ENCODE data around the gene ZFAND5.

DNA sequence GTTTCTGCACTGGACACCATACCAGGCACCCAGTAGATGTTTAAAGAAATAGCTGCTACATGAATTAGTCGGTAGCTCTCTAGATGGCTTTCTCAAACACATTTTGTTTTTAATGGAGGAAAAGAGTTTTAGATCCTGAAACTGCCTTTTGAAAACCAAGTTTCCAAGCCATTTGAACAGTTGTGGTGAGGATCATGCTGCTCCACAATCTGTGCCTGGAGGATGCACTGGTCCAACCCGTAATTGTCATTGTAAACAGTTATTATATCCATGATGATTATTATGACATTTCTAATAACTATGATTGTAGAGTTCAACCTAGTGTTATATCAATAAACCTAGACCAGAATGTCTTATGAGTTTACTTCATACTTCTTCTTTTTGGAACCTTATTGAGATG is 35.9 kb upstream of the ZFAND5 start:
- TF ChIP-seq, protein P1, sequence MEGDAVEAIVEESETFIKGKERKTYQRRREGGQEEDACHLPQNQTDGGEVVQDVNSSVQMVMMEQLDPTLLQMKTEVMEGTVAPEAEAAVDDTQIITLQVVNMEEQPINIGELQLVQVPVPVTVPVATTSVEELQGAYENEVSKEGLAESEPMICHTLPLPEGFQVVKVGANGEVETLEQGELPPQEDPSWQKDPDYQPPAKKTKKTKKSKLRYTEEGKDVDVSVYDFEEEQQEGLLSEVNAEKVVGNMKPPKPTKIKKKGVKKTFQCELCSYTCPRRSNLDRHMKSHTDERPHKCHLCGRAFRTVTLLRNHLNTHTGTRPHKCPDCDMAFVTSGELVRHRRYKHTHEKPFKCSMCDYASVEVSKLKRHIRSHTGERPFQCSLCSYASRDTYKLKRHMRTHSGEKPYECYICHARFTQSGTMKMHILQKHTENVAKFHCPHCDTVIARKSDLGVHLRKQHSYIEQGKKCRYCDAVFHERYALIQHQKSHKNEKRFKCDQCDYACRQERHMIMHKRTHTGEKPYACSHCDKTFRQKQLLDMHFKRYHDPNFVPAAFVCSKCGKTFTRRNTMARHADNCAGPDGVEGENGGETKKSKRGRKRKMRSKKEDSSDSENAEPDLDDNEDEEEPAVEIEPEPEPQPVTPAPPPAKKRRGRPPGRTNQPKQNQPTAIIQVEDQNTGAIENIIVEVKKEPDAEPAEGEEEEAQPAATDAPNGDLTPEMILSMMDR (IDR thresholded peaks at IDR 0.05) = no peak
- TF ChIP-seq RCOR1 (IDR thresholded peaks at IDR 0.05; ENCODE audit: low read depth, low read length) (no peak), NPAS2 (CRISPR knock-in tag; IDR thresholded peaks at IDR 0.05; ENCODE audit: borderline replicate concordance) (no peak), MAX (IDR thresholded peaks at IDR 0.05) (no peak), EHMT2 (IDR thresholded peaks at IDR 0.05; ENCODE audit: low read depth) (no peak), HOXB13 (CRISPR knock-in tag; IDR thresholded peaks at IDR 0.05; ENCODE audit: low read depth) (no peak), MAFK (IDR thresholded peaks at IDR 0.05; ENCODE audit: partially characterized antibody) (no peak)
- TF ChIP-seq, protein P2, sequence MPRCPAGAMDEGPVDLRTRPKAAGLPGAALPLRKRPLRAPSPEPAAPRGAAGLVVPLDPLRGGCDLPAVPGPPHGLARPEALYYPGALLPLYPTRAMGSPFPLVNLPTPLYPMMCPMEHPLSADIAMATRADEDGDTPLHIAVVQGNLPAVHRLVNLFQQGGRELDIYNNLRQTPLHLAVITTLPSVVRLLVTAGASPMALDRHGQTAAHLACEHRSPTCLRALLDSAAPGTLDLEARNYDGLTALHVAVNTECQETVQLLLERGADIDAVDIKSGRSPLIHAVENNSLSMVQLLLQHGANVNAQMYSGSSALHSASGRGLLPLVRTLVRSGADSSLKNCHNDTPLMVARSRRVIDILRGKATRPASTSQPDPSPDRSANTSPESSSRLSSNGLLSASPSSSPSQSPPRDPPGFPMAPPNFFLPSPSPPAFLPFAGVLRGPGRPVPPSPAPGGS (IDR thresholded peaks at IDR 0.05) = no peak
